ENCODE measurements around the gene SPRED2. TPM values are rescaled to one million over a fixed set of nuclear protein-coding genes. Genes with fewer than 3 reads are reported as not detected.

SPRED2 gene
- total RNA-seq, 2 donors from 2014 or later, result 3.1 to 4.3 TPM

DNA sequence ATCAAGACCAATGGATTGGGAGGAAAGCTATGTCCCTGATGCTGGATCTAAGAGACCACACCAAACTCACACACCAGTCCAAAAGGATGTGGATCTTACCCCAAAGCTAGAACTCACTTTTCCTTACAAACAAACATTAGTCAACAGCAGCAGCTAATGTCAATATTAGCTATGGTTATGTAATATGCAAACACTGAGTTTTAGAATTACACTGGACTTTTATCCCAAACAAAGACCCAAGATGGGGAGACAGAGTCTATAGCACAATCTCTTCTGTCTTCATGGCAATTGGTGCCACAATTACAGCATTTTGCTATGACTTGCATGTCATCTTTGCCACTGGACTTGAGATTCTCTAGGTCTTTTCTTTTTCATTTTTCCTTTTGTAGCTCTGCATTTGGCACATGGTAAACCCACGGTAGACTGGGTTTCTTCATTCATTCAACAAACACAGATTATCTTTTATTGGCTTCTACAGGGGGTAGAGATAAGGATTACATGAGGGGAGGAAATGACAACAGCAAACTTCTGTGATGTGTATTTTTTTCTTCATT, 59.0 kb downstream of the SPRED2 start:
- no peak for ATAC-seq (replicated peaks in 1 of 2)
- H3K4me1 Mint-ChIP-seq (ENCODE audit: low read depth), result peaks cover 8% of the 10 kb centered on the region
- no peak overlapping the region for H3K27ac Mint-ChIP-seq
- no peak for DNase-seq
- H3K4me3 Mint-ChIP-seq, result no peak overlapping the region
- no peaks in the 10 kb centered on the region for H3K9me3 Mint-ChIP-seq
- no peaks in the 10 kb centered on the region for H3K36me3 Mint-ChIP-seq (ENCODE audit: insufficient read depth in 2 of 2)
- H3K27me3 Mint-ChIP-seq (ENCODE audit: low read depth), result peaks cover 46% of the 10 kb centered on the region

DNA sequence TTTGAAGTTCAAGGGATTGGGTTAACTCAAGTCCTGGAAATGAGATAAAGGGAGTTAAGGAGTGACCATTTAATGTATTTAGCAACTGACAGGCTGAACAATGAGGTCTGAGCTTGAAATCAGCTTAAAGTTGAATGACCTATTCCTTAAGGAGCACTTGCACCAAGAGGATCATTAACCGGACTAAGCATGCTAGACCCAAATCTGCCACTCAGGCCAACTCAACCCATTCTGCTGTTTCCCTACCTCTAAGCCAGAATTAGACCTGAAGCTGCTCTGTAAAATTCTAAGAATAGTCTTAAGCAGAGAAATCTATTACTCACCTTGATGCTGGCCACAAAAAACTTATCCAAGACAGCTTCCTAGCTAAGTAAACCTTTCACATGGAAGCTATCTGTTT, 59.8 kb downstream of the SPRED2 start:
- DNase-seq (no peak), ATAC-seq (replicated peaks in 1 of 2) (no peak)
- Mint-ChIP-seq H3K4me1 (ENCODE audit: low read depth) (peaks cover 4% of the 10 kb centered on the region), H3K36me3 (ENCODE audit: insufficient read depth in 2 of 2) (no peaks in the 10 kb centered on the region), H3K4me3 (no peak overlapping the region), H3K9me3 (no peaks in the 10 kb centered on the region), H3K27me3 (ENCODE audit: low read depth) (peaks cover 50% of the 10 kb centered on the region), H3K27ac (no peak overlapping the region)

DNA sequence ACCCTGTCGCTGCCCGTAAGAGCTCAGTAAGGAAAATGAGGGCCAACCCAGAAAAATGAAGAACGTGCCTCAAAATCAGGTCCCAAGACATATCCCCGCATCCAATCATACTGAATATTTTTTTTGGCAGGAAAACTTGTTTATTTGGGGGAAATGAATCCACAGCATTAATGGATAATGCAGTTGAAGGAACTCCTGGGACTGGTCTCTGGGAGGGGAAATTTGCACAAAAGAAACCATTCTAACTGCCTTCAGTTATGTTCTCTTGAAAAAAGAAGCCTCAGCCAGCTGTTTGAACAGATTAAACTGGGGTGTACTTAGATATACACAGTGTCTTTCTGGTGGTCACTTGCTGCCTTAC, 61.3 kb downstream of the SPRED2 start:
- no peaks in the 10 kb centered on the region for H3K9me3 Mint-ChIP-seq
- DNase-seq (no peak), ATAC-seq (replicated peaks in 1 of 2) (no peak)
- H3K36me3 Mint-ChIP-seq (ENCODE audit: insufficient read depth in 2 of 2), result no peaks in the 10 kb centered on the region
- H3K27ac Mint-ChIP-seq, result no peak overlapping the region
- peaks cover 12% of the 10 kb centered on the region for H3K4me1 Mint-ChIP-seq (ENCODE audit: low read depth)
- H3K27me3 Mint-ChIP-seq (ENCODE audit: low read depth), result peaks cover 44% of the 10 kb centered on the region
- no peak overlapping the region for H3K4me3 Mint-ChIP-seq

DNA sequence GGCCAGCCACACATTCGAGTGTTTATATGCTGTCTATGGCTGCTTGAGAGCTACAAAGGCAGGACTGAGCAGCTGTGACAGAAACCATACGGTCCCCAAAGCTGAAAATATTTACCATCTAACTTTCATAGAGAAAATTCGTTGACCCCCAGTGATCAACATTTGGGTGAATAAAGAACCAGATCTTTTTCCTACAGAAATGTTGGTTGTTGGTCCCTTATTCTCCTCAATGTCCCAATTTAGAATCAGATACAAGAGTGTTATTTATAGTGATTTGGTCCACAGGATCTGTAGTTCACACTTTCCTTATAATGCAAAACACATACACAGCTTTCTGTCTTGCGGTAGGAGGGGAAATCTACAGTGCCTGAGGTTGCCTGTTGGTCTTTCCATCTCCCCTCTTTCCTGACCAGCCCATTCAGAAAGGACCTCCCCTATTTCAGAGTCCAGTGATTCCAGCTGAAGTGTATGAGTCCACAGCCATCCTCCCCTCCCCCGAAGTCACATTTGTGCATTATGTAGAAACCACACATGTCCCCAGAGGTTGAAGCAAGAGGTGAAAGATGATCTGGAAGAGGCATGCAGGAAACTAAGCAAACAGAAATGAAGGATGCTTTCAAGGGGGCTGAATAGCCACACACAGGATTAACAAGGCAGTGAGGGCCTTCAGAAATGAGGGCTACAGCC, 61.9 kb downstream of the SPRED2 start:
- peaks cover 14% of the 10 kb centered on the region for H3K4me1 Mint-ChIP-seq (ENCODE audit: low read depth)
- ATAC-seq (replicated peaks in 1 of 2) (no peak), DNase-seq (no peak)
- peaks cover 39% of the 10 kb centered on the region for H3K27me3 Mint-ChIP-seq (ENCODE audit: low read depth)
- H3K9me3 Mint-ChIP-seq, result no peaks in the 10 kb centered on the region
- H3K27ac Mint-ChIP-seq, result no peak overlapping the region
- H3K4me3 Mint-ChIP-seq, result no peak overlapping the region
- no peaks in the 10 kb centered on the region for H3K36me3 Mint-ChIP-seq (ENCODE audit: insufficient read depth in 2 of 2)

DNA sequence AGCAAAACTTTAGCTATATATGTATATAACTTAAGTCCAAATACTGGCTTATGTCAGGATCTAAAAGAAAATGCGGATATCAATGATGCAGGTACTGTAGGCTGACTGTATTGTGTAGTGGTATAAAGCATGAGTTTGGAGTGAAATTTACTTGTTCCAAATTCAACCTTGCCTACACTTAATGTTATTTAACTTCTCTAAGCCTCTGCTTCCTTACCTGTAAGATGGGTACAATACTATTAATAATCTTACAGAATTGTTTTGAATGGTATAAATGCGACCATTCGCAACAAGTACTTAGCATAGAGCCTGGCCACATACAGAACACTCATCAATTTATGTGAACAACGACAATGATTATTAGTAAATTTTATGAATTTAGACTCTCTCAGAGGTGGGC, 62.4 kb downstream of the SPRED2 start:
- Mint-ChIP-seq H3K27me3 (ENCODE audit: low read depth) (peaks cover 40% of the 10 kb centered on the region), H3K9me3 (no peaks in the 10 kb centered on the region), H3K36me3 (ENCODE audit: insufficient read depth in 2 of 2) (no peaks in the 10 kb centered on the region), H3K27ac (no peak overlapping the region), H3K4me1 (ENCODE audit: low read depth) (peaks cover 14% of the 10 kb centered on the region), H3K4me3 (no peak overlapping the region)
- ATAC-seq (replicated peaks in 1 of 2) (no peak), DNase-seq (no peak)

DNA sequence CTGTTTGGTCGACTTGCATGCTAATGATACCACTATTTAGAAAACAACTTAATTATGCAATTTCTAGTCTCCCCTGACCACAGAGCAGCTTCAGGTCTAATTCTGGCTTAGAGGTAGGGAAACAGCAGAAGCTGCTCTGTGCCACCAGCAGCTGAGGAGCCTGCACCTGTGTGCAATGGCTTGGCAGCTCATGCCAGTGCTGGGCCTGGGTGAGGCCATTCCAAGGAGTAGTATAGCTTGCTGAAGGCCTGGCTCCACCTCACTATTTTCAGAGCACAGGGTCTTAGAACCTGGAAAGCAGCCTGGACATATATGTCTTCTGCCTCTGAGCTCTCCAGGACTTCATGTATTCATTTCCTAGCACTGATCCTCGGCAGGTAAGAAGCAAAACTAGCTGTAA, 62.8 kb downstream of the SPRED2 start:
- H3K36me3 Mint-ChIP-seq (ENCODE audit: insufficient read depth in 2 of 2), result no peaks in the 10 kb centered on the region
- ATAC-seq (replicated peaks in 1 of 2), result no peak

DNA sequence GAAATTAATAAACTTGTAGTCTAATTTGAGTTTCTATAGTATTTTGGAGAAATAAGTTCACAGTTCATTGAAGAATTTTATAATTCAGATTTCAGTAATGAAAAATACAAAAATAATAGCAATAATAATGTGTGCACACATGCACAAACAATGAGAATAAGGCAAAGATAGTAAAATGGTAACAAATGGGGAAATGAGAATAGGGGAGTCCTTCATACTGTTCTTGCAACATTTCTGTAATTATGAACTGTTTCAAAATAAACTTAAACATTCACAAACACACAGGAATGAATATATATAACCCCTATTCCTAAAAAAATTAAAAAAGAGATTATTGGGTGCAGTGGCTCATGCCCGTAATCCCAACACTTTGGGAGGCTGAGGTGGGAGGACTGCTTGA, 63.9 kb downstream of the SPRED2 start:
- no peaks in the 10 kb centered on the region for H3K9me3 Mint-ChIP-seq
- no peak overlapping the region for H3K27ac Mint-ChIP-seq
- H3K4me3 Mint-ChIP-seq, result no peak overlapping the region
- ATAC-seq (replicated peaks in 1 of 2) (no peak), DNase-seq (no peak)
- H3K27me3 Mint-ChIP-seq (ENCODE audit: low read depth), result peaks cover 47% of the 10 kb centered on the region
- no peaks in the 10 kb centered on the region for H3K36me3 Mint-ChIP-seq (ENCODE audit: insufficient read depth in 2 of 2)
- peaks cover 14% of the 10 kb centered on the region for H3K4me1 Mint-ChIP-seq (ENCODE audit: low read depth)

More for the DNA sequence above, 62.8 kb downstream of the SPRED2 start:
- Mint-ChIP-seq H3K9me3 (no peaks in the 10 kb centered on the region), H3K4me3 (no peak overlapping the region), H3K27me3 (ENCODE audit: low read depth) (peaks cover 41% of the 10 kb centered on the region), H3K27ac (no peak overlapping the region), H3K4me1 (ENCODE audit: low read depth) (peaks cover 14% of the 10 kb centered on the region)
- no peak for DNase-seq

DNA sequence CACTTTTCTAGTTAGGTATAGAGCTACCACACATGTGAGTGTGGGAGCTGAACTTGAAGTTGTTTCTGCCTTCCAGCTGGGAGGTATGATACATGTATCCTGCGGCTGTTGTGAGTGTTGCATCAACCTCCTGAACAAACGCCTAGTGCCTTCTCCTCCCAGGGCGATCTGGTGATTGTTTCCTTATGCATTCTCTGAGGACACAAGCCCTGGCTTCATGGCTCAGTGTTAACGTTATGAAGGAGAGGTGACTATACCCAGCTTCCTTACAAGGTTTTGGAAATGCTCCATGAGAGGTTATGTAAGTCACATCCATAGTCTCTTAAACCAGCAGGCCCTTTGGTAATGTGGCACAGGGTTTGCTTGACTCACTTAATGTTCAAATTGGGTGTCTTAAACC, 64.9 kb downstream of the SPRED2 start:
- DNase-seq (no peak), ATAC-seq (replicated peaks in 1 of 2) (no peak)
- Mint-ChIP-seq H3K36me3 (ENCODE audit: insufficient read depth in 2 of 2) (no peaks in the 10 kb centered on the region), H3K9me3 (no peaks in the 10 kb centered on the region), H3K4me3 (no peak overlapping the region), H3K4me1 (ENCODE audit: low read depth) (peaks cover 14% of the 10 kb centered on the region), H3K27me3 (ENCODE audit: low read depth) (peaks cover 45% of the 10 kb centered on the region), H3K27ac (no peak overlapping the region)

DNA sequence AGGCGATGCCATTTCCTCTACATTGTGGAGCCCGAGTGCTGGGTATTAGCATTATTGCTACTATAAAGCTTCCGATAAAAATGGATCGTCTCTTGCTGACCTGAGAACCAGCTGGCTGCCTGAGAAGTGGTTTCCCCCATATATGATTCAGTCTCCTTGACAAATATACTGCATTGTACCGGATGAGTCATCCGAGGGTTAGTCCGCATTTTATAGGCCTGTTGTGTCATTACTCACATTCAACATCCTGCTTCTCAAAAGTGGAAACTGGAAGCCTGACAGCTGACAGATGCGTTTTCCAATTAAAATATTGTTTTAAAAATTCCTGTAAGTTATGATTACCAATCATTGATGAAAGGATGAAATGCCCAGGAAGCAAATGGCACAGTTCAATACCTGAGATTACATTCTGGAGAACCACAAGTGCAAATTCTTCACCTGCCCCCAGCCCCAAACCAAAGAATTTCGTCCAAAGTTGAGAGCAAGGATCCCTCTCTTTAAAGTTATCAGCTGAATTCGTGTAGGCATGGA, 65.7 kb downstream of the SPRED2 start:
- Mint-ChIP-seq H3K4me1 (ENCODE audit: low read depth) (peaks cover 18% of the 10 kb centered on the region), H3K4me3 (peak overlapping the region in 1 of 2 donors; percentile 47), H3K27ac (no peak overlapping the region), H3K9me3 (no peaks in the 10 kb centered on the region), H3K36me3 (ENCODE audit: insufficient read depth in 2 of 2) (no peaks in the 10 kb centered on the region), H3K27me3 (ENCODE audit: low read depth) (peaks cover 40% of the 10 kb centered on the region)
- peak; percentile 55 to 59 for DNase-seq
- ATAC-seq (replicated peaks in 1 of 2), result peak; percentile 96 to 99

DNA sequence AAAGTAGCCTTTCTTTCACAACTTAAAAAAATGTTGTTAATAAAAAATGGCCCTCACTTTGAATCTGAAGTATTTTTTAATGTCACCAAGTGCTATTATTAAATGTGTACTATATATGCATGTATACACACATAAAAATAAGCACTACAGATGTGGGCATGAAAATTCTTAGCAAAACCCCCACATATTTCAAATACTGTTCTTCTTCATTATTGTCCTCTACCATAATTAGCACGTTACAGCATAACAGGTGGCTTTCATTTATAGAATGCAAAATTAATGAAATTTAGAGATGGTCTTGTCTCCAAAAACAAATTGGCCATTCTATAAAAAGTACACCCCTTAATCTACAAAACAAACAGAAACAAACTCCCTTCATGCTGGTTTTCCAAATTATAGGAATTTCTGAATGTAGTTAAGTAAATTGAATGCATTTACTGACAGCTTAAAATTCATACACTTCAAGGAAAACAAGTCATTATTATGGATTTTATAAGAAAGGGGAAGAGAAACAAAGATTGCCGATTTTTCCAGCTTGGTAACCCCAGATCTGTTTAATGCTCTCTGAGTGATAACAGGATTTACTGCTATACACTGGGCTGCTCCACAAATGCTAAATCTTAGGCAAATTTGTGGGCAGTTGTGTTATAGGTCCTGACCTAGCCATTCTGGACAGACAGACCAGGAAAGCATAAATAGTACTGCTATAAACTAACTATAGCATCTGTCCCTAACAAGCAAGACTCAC, 67.2 kb downstream of the SPRED2 start:
- DNase-seq (no peak), ATAC-seq (replicated peaks in 1 of 2) (no peak)
- Mint-ChIP-seq H3K27ac (no peak overlapping the region), H3K9me3 (no peaks in the 10 kb centered on the region), H3K27me3 (ENCODE audit: low read depth) (peaks cover 27% of the 10 kb centered on the region), H3K36me3 (ENCODE audit: insufficient read depth in 2 of 2) (no peaks in the 10 kb centered on the region), H3K4me1 (ENCODE audit: low read depth) (peaks cover 25% of the 10 kb centered on the region), H3K4me3 (no peak overlapping the region)

DNA sequence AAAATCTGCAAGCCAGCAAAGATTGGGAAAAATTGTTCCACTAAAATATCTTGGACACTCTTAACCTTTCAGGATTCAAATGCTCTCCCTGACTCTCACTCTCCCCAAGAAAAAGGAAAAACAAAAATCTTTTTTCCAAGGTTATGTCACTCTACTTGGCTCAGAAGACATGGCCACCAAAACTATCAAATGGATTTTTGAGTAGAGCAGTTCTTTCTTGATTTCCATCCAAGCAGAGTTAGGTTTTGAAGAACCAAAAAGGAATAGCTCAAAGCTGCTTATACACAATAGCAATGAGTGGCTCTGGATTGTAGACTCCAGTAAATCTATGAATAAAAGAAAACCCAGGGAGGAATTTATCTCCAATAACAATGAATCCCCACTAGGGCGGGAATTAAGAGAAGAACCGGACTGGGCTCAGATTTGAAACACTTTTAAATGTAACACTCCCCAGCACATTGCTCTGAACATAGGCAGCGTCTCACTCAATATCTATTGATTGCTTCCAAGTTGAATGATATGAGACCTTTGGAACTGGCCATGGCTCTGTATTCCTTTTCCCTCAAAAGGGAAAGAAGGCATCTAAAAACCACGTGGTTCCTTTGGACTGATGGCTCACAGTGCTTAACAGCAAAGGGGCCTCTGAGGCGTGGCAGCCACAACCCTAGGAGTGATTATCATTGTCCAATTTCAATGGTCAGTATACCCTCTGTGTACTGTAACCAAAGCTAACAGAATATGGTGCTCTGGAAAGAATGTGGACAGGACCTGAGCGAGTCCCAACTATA, 68.3 kb downstream of the SPRED2 start:
- H3K9me3 Mint-ChIP-seq, result no peaks in the 10 kb centered on the region
- no peak overlapping the region for H3K4me3 Mint-ChIP-seq
- H3K4me1 Mint-ChIP-seq (ENCODE audit: low read depth), result peaks cover 28% of the 10 kb centered on the region
- H3K27me3 Mint-ChIP-seq (ENCODE audit: low read depth), result peaks cover 27% of the 10 kb centered on the region
- no peaks in the 10 kb centered on the region for H3K36me3 Mint-ChIP-seq (ENCODE audit: insufficient read depth in 2 of 2)
- DNase-seq (no peak), ATAC-seq (replicated peaks in 1 of 2) (no peak)
- no peak overlapping the region for H3K27ac Mint-ChIP-seq

DNA sequence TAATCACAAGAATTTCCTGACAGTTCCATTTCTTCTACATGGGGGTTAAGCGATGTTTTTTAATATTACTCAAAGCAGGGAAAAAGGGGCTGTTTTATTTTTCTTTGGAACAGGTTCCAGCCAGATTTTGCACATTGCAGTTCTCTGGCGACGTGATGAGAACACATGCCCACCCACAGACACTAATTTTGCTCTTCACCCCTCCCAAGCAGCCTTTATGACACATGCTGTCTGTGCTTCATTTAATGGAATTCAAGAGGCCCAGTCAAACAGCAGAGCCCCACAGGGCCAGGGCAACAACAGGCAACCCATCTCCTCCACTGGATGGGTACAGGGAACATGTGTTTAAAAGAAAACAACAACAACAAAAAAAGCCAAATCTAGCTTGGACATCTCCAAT, 70.8 kb downstream of the SPRED2 start:
- peak; percentile 10 to 16 for ATAC-seq (replicated peaks in 1 of 2)
- Mint-ChIP-seq H3K9me3 (no peaks in the 10 kb centered on the region), H3K27me3 (ENCODE audit: low read depth) (peaks cover 30% of the 10 kb centered on the region)

DNA sequence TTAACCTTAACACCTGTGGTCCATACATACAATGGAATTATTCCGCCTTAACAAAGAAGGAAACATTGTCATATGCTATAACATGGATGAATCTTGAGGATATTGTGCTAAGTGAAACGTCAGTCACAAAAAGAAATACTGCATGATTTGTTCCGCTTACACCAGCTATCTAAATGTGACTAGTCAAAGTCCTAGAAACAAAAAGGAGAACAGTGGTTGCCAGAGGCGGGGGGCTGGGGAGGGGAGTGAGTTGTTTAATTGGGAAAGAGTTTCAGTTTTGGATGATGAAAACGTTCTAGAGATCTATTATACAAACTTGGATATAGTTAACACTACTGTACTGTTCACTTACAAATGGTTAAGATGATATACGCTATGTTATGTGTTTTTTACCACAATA, 72.0 kb downstream of the SPRED2 start:
- no peaks in the 10 kb centered on the region for H3K9me3 Mint-ChIP-seq
- peaks cover 36% of the 10 kb centered on the region for H3K4me1 Mint-ChIP-seq (ENCODE audit: low read depth)
- peaks cover 41% of the 10 kb centered on the region for H3K27me3 Mint-ChIP-seq (ENCODE audit: low read depth)
- no peak for DNase-seq
- no peak for ATAC-seq (replicated peaks in 1 of 2)
- H3K4me3 Mint-ChIP-seq, result no peak overlapping the region
- no peak overlapping the region for H3K27ac Mint-ChIP-seq
- no peaks in the 10 kb centered on the region for H3K36me3 Mint-ChIP-seq (ENCODE audit: insufficient read depth in 2 of 2)

More for the DNA sequence above, 70.8 kb downstream of the SPRED2 start:
- no peak overlapping the region for H3K27ac Mint-ChIP-seq
- peak overlapping the region in 1 of 2 donors; percentile 56 for H3K4me3 Mint-ChIP-seq
- peaks cover 43% of the 10 kb centered on the region for H3K4me1 Mint-ChIP-seq (ENCODE audit: low read depth)
- no peaks in the 10 kb centered on the region for H3K36me3 Mint-ChIP-seq (ENCODE audit: insufficient read depth in 2 of 2)
- no peak for DNase-seq
